Hematopoietic multipotent progenitor cell treated with erythropoietin and hydrocortisone succinate and interleukin-3 and kit ligand, for 17 days (in vitro differentiated cells): ENCODE results near the gene AHCYL2.
"Not testable (repeated sequence)": the region's sequence is repeated elsewhere in the genome, so short reads cannot be mapped to it uniquely, and the experiment has no call there.

ENCODE experiments used
- DNase-seq: peaks from one replicate; pipeline ENCODE4 v3.0.0-alpha.2; 2015; ENCODE audit warnings: low spot score

Gene AHCYL2

DNA sequence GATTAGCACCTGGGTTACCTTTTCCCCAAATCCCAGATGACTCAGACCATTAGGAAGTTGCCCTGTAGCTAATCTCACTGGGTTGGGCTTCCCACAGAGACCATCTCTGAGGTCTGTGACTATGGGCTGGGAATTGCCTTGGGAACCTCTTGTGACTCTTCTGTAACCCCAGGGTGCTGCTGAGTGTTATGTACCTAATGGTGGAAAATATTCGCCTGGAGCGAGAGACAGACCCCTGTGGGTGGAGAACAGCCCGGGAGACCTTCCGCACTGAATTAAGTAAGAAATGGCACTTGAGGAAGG lies 229.4 kb downstream of the AHCYL2 start:
- no peak for DNase-seq

DNA sequence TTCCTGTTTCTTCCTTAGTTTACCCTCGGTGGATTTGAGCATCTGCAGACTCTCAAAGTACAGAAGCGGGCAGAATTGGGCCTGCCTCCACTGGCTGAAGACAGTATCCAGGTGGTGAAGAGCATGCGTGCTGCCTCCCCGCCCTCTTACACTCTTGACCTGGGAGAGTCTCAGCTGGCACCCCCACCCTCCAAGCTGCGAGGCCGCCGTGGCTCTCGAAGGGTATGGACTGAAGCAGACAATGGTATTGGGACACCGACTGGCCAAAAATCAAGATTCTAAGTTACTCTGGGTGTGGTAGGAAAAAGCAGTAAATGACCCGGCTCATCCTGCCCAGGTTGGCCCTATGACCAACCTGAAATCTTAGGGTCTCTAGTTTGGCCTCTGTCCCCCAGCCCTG lies 231.6 kb downstream of the AHCYL2 start:
- no peak for DNase-seq

DNA sequence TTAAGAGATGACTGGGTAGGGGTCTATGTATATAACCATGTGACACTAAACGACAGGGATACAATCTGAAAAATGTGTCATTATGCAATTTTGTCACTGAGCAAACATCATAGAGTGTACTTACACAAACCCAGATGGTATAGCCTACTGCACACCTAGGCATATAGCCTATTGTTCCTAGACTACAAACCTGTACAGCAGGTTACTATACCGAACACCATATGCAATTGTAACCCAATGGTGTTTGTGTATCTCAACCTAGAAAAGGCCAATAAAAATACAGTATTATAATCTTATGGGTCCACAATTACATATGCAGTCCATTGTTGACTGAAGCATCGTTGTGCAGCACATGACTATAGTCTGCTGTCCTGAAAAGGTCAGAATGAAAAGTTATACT lies 232.3 kb downstream of the AHCYL2 start:
- no peak for DNase-seq

DNA sequence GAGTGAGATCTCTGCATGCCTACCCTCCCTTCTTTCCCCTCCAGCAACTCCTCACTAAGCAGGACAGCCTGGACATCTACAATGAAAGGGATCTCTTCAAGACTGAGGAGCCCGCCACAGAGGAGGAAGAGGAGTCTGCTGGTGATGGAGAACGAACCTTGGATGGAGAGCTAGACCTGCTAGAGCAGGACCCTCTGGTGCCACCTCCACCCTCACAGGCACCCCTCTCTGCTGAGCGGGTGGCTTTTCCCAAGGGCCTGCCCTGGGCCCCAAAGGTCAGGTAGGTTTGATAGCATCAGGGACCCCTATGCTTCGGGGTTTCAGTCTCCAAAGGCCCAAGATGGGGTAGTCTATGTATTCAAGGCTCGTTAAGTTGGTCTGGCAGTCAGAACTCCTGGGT lies 233.3 kb downstream of the AHCYL2 start:
- DNase-seq: no peak

DNA sequence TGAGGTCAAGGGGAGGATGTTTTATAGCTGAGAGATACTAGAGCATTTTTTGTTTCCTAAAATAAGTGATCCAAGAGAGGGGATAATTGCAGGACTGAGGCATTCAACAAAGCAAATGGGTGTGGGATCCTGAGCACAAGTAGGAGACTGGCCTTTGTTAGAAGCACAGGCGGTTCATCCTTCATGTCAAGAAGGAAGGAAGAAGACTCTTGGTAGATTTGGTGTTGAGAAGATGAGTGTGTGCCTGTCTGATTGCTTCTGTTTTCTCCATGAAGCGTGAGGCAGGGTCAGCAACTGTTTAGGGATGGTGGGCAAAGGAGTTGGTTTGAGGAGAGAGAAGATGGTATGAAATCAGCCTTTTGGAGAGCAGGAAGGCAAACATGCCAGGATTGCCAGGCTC lies 237.0 kb downstream of the AHCYL2 start:
- DNase-seq: no peak

GRCh38 chr7:129462420-129462819 lies 237.6 kb downstream of the AHCYL2 start:
- DNase-seq: no peak

- DNase-seq: no peak
These were observed 239.4 kb downstream of the AHCYL2 start for GRCh38 chr7:129464194-129464593.

DNA sequence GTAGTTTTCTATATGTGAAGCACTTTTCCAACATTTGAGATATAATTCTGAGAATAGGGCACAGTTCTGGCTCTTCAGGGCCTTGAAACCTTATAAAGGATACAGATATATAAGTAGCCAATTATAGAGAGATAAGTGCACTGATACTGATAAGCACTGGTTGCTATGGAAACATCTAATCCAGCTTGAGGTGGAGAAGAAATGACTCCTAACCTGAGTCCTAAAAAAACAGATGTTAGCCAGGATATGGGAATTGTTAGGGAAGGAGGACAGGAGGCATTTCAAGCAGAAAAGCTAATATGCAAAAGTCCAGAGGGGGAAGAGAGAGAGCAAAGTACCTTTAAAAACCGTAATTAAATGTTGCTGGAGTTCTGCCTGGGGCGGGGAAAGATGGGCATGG lies 240.2 kb downstream of the AHCYL2 start:
- DNase-seq: no peak

GRCh38 chr7:129466796-129467195 lies 242.0 kb downstream of the AHCYL2 start:
- no peak for DNase-seq

DNA sequence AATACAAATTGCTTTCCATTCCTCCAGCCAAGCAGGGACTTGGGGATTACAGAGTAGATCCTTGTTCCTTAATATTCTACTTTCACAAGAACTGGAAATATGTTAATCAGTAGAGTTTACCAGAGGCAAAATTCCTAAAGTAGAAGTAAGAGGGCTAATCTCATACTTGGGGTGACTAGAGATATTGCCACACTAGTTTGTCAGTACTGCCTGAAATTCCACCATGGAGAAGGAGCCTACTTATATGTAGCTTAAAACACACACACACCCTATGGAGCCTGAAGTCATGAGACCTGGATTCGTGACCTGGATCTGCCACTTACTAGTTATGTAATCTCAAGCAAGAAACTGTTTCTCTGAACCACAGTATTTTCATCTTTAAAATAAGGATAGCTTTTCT lies 243.3 kb downstream of the AHCYL2 start:
- DNase-seq: no peak

DNA sequence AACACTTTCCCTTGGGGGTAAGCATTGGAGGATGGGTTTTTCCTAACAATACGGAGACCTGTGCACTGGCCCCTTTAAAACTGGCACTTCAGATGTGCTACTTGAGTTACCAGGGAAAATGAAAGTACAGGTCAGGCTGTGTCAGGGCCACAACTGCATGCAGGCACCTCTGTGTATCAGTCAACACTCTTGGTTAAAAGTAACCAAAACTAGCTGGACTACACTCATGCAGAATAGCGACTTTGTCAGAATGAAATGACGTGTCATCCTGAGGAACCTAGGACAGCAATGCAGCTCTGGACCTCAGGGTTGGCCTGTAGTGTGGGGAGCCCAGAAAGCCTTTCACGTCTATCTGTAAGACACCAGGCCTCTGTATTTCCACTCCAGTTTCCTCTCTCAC lies 243.7 kb downstream of the AHCYL2 start:
- no peak for DNase-seq

DNA sequence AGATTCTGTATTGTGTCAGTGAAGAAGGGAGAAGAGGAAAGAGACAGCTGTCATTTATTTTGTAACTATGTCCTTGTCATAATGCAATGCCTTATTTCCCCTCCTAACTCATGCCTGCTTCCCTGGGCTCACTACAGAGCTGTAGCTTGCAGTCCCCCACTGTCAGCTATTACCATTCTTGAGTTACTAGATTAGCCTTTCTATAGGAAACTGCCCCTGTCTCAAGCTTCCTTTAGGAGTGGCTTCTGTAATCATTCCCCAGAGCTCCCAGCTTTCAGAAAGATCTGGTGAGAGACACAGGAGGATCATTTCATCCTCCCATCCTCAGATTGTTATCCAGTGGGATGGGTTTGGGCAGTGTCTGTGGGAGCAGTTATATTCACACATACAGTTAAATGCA lies 245.1 kb downstream of the AHCYL2 start:
- no peak for DNase-seq

- DNase-seq: no peak
These were observed 245.6 kb downstream of the AHCYL2 start for GRCh38 chr7:129470411-129470810.

DNA sequence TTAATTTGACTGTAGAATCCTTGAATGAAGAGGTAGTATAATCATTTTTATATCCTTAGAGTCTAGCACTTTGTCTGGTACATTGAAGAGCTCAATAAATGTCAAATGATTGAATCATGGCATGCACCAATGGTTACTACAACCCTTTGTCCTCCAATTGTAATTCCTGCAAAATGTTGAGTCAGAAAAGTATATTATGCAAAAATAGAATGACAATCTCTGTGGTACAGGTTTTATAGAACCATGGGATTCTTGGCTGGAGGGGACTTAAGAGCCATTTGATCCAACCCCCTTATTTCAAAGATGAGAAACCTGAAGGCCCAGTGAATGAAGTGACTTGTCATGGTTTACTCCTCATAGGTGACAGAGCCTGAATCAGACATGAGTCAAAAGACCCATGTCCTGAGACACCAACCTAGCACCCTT lies 246.6 kb downstream of the AHCYL2 start:
- no peak for DNase-seq

DNA sequence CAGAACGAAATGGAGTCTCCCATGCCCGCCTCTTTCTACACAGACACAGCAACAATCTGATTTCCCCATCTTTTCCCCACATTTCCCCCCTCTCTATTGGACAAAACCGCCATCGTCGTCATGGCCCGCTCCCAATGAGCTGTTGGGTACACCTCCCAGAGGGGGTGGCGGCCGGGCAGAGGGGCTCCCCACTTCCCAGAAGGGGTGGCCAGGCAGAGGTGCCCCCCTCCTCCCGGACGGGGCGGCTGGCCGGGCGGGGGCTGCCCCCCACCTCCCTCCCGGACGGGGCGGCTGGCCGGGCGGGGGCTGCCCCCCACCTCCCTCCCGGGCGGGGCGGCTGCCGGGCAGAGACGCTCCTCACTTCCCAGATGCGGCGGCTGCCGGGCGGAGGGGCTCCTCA lies 251.1 kb downstream of the AHCYL2 start:
- DNase-seq: not testable (repeated sequence)

- DNase-seq: not testable (repeated sequence)
These were observed 251.6 kb downstream of the AHCYL2 start for GRCh38 chr7:129476398-129476797.
